ENCODE measurements around the gene JAG2. TPM values are rescaled to one million over a fixed set of nuclear protein-coding genes. Genes with fewer than 3 reads are reported as not detected.

The JAG2 gene
- total and polyA plus RNA-seq, 2 of the 13 experiments (the other 11 are each of a cell fraction or from before 2014, with no cell fraction given): 0.04 to 0.16 TPM

GRCh38 chr14:105123981-105124765, 44.4 kb downstream of the JAG2 start:
- peaks cover 2 to 32% of the 10 kb centered on the region in 2 experiments; a peak in 3 of 5 replicates for H3K27me3 ChIP-seq (ENCODE audit: control insufficient read depth in 1 of 2, insufficient read depth in 2 of 2, low read length in 2 of 2)
- CTCF ChIA-PET (ENCODE audit: low intra/inter-chr PET ratio, low total read pairs): no interaction called here
- H3K27ac ChIP-seq (ENCODE audit: extremely low read length, insufficient read depth, low read length): no peak overlapping the region
- no peaks in the 10 kb centered on the region for H4K20me1 ChIP-seq (ENCODE audit: insufficient read depth, low read length)
- no peaks in the 10 kb centered on the region for H3K79me2 ChIP-seq (ENCODE audit: insufficient read depth, low read length)
- peaks cover 23% of the 10 kb centered on the region for H3K4me1 ChIP-seq (ENCODE audit: insufficient read depth, low read length)
- in situ Hi-C loops (cut with HindIII; ENCODE audit: extremely low pct_ligation_motif_present, low pct_unique_long_range_greater_than_20kb) (no loop called here), intact Hi-C loops (cut with micrococcal nuclease; ENCODE audit: unreplicated experiment) (no loop called here)
- peaks cover 12% of the 10 kb centered on the region; the same call in 1 of the 2 replicates for H3K9me3 ChIP-seq (ENCODE audit: low read length)
- no peak overlapping the region for H2AFZ ChIP-seq (ENCODE audit: low read length)
- BruUV-seq (replicated peaks): no TSS peak
- POLR2A ChIA-PET: no interaction called here
- no peak overlapping the region for H3K9ac ChIP-seq (ENCODE audit: insufficient read depth, low read depth, low read length)
- no peak overlapping the region for H3K4me3 ChIP-seq (replicated peaks in 1 of 3; ENCODE audit: insufficient read depth in 1 of 3, low read depth in 2 of 3, low read length in 3 of 3)
- FAIRE-seq: no peak
- WGBS (ENCODE audit: low lambda C conversion rate): 15% methylated on average over 13 of the region's 17 CpGs
- DNase-seq (ENCODE audit: low spot score): no peak
- peak; percentile 45; the same call in 2 of the 3 replicates for ATAC-seq
- 0 out of 2 replicates have a peak overlapping the region, but pooled peaks have one; percentile 18 for H3K4me2 ChIP-seq (ENCODE audit: low read depth, low read length)
- TF ChIP-seq NCOA5 (CRISPR knock-in tag; IDR thresholded peaks at IDR 0.05): no peak
- no peak for TF ChIP-seq NFE2 (CRISPR knock-in tag; IDR thresholded peaks at IDR 0.05)
- no peak for TF ChIP-seq ERF (CRISPR knock-in tag; IDR thresholded peaks at IDR 0.05)
- no peak for TF ChIP-seq SIN3A (IDR thresholded peaks at IDR 0.05; ENCODE audit: borderline replicate concordance, low read depth, low read length)
- no peak for TF ChIP-seq ZNF20 (CRISPR knock-in tag; IDR thresholded peaks at IDR 0.05)
- no peak for TF ChIP-seq UBTF (CRISPR knock-in tag; IDR thresholded peaks at IDR 0.05)
- TF ChIP-seq ZNF557 (CRISPR knock-in tag; IDR thresholded peaks at IDR 0.05): no peak
- no peak for TF ChIP-seq PLSCR1 (CRISPR knock-in tag; IDR thresholded peaks at IDR 0.05; ENCODE audit: borderline replicate concordance)
- no peak for TF ChIP-seq SIN3B (IDR thresholded peaks at IDR 0.05; ENCODE audit: low read length)
- TF ChIP-seq ZSCAN5A (CRISPR knock-in tag; IDR thresholded peaks at IDR 0.05; ENCODE audit: borderline replicate concordance): no peak
- TF ChIP-seq REL (CRISPR knock-in tag; conservative IDR thresholded peaks at IDR 0.05): no peak
- no peak for TF ChIP-seq GATAD1 (CRISPR knock-in tag; IDR thresholded peaks at IDR 0.05)
- TF ChIP-seq SMAD3 (CRISPR knock-in tag; IDR thresholded peaks at IDR 0.05): no peak
- TF ChIP-seq TOE1 (CRISPR knock-in tag; IDR thresholded peaks at IDR 0.05): no peak
- TF ChIP-seq ASH2L (IDR thresholded peaks at IDR 0.05; ENCODE audit: insufficient read length, low read depth, low read length): no peak
- H3K36me3 ChIP-seq (replicated peaks in 1 of 2; ENCODE audit: control insufficient read depth in 1 of 2, insufficient read depth in 2 of 2, low read length in 2 of 2): no peaks in the 10 kb centered on the region
